Gastroesophageal sphincter (tissue), 4 donors: ENCODE data around the gene HOXA5. TPM values are rescaled to one million over a fixed set of nuclear protein-coding genes. Genes with fewer than 3 reads are reported as not detected.
A peak's percentile ranks its signal among the peaks of the same experiment; 100 is the strongest.

Source experiments
- ATAC-seq: fragments of 150-250 bp; one replicate; pipeline ENCODE4 v1.9.1; 2016; ENCODE audit warnings: mild to moderate bottlenecking, moderate library complexity
- H3K27ac ChIP-seq, 4 donors: fragments of 200-600 bp; sonication (generic) in 3 of 4; 1 replicate in 3 of 4; 2 replicates in 1 of 4; pipeline ENCODE4 v1.5.1; 2016 to 2019
- H3K27me3 ChIP-seq: fragments of 200-600 bp; sonication (generic); one replicate; pipeline ENCODE4 v1.5.1; 2019
- H3K36me3 ChIP-seq, 2 donors: fragments of 200-600 bp; sonication (generic); one replicate each; pipeline ENCODE4 v1.5.1; 2019; ENCODE audit warnings: control low read depth in 1 of 2
- H3K4me1 ChIP-seq, 3 donors: fragments of 200-600 bp; sonication (generic); 1 replicate in 2 of 3; 2 replicates in 1 of 3; pipeline ENCODE4 v1.5.1; 2016 to 2019; ENCODE audit warnings: control low read depth in 2 of 3
- H3K4me3 ChIP-seq, 2 donors: fragments of 200-600 bp; sonication (generic); one replicate each; pipeline ENCODE4 v1.5.1; 2019; ENCODE audit warnings: mild to moderate bottlenecking in 1 of 2, moderate library complexity in 1 of 2
- H3K9me3 ChIP-seq, 3 donors: fragments of 200-600 bp; sonication (generic); one replicate each; pipeline ENCODE4 v1.5.1; 2017 to 2019; ENCODE audit warnings: control low read depth in 2 of 3
- CTCF ChIP-seq, 4 experiments: fragments of 200-600 bp in 2 of 4; fragments of 450-650 bp in 2 of 4; sonication (generic) in 1 of 4; IDR thresholded peaks; one replicate each; pipeline ENCODE4 v1.5.1; 2017 to 2019; ENCODE audit warnings: antibody characterized with exemption in 4 of 4, mild to moderate bottlenecking in 2 of 4, moderate library complexity in 2 of 4
- EP300 ChIP-seq: sonication (generic); formaldehyde crosslinking; IDR thresholded peaks from one replicate; pipeline ENCODE4 v1.6.1; 2017; ENCODE audit warnings: antibody characterized with exemption, mild to moderate bottlenecking
- POLR2A ChIP-seq, 2 donors: fragments of 450-650 bp; IDR thresholded peaks; one replicate each; pipeline ENCODE4 v1.6.1; 2017; ENCODE audit warnings: antibody characterized with exemption in 2 of 2, mild to moderate bottlenecking in 2 of 2, moderate library complexity in 1 of 2
- POLR2AphosphoS5 ChIP-seq: sonication (generic); formaldehyde crosslinking; IDR thresholded peaks from one replicate; pipeline ENCODE4 v1.6.1; 2017; ENCODE audit warnings: antibody characterized with exemption
- WGBS, 2 donors: methylation state at CpG; one replicate each; pipeline ENCODE4 v1.1.5; 2018; ENCODE audit warnings: low coverage in 1 of 2; 5-methylcytosine and 5-hydroxymethylcytosine counted together
- total RNA-seq, 4 donors: library from RNA; depleted of rRNA; stranded (reverse); fragments of >200 nt; gene quantifications; one replicate each; pipeline ENCODE4 v1.1.0, GENCODE V29; 2016

Gene HOXA5
- total RNA-seq, 4 donors from 2014 or later, result 11.0 to 34.6 (median 29.3) TPM

GRCh38 chr7:27125986-27126394 lies 17.5 kb downstream of the HOXA5 start:
- Histone ChIP-seq H3K36me3 (no peaks in the 10 kb centered on the region), H3K4me3 (no peak overlapping the region), H3K27ac (peak overlapping the region; percentile 90 to 99 (median 98)), H3K4me1 (peaks cover 5 to 77% (median 26%) of the 10 kb centered on the region in 3 donors), H3K9me3 (no peaks in the 10 kb centered on the region), H3K27me3 (no peaks in the 10 kb centered on the region)
- TF ChIP-seq CTCF (IDR thresholded peaks at IDR 0.05), result no peak
- no peak for TF ChIP-seq POLR2A (IDR thresholded peaks at IDR 0.05)
- TF ChIP-seq POLR2AphosphoS5, result no peak
- no peak for TF ChIP-seq EP300
- 4 to 19% methylated on average over 5 of the region's 5 CpGs for WGBS, 2 donors
- ATAC-seq, result no peak

GRCh38 chr7:27124902-27125689 lies 18.4 kb downstream of the HOXA5 start:
- H3K36me3 ChIP-seq, result no peaks in the 10 kb centered on the region
- H3K27ac ChIP-seq, result peak overlapping the region; percentile 90 to 99 (median 98)
- 43 to 45% methylated on average over 4 to 6 of the region's 8 CpGs for WGBS, 2 donors
- TF ChIP-seq POLR2A (IDR thresholded peaks at IDR 0.05) (no peak), EP300 (no peak), CTCF (IDR thresholded peaks at IDR 0.05) (no peak), POLR2AphosphoS5 (no peak)
- H3K9me3 ChIP-seq, result no peaks in the 10 kb centered on the region
- H3K27me3 ChIP-seq, result no peaks in the 10 kb centered on the region
- no peak for ATAC-seq
- peak overlapping the region in 1 of 2 donors; percentile 54 for H3K4me3 ChIP-seq
- H3K4me1 ChIP-seq, result peaks cover 5 to 86% (median 28%) of the 10 kb centered on the region in 3 donors

GRCh38 chr7:27124096-27124901 lies 19.2 kb downstream of the HOXA5 start:
- H3K36me3 ChIP-seq, result no peaks in the 10 kb centered on the region
- H3K27ac ChIP-seq, result peak overlapping the region; percentile 90 to 99 (median 98)
- peak; percentile 41 for ATAC-seq
- no peaks in the 10 kb centered on the region for H3K9me3 ChIP-seq
- TF ChIP-seq POLR2A (IDR thresholded peaks at IDR 0.05), result peak in 1 of 2 donors; percentile 21
- TF ChIP-seq CTCF (IDR thresholded peaks at IDR 0.05), result no peak
- no peak for TF ChIP-seq EP300
- TF ChIP-seq POLR2AphosphoS5, result peak; percentile 72
- 10 to 24% methylated on average over 6 to 13 of the region's 43 CpGs for WGBS, 2 donors
- peaks cover 5 to 89% (median 35%) of the 10 kb centered on the region in 3 donors for H3K4me1 ChIP-seq
- H3K4me3 ChIP-seq, result peak overlapping the region; percentile 50 to 54
- no peaks in the 10 kb centered on the region for H3K27me3 ChIP-seq

- no peak for TF ChIP-seq POLR2AphosphoS5
- no peak for TF ChIP-seq POLR2A (IDR thresholded peaks at IDR 0.05)
- TF ChIP-seq CTCF (IDR thresholded peaks at IDR 0.05), result no peak
- no peak for TF ChIP-seq EP300
- 14 to 20% methylated on average over 8 to 9 of the region's 26 CpGs for WGBS, 2 donors
- H3K4me3 ChIP-seq, result peak overlapping the region; percentile 50 to 54
- H3K9me3 ChIP-seq, result no peaks in the 10 kb centered on the region
- H3K36me3 ChIP-seq, result no peaks in the 10 kb centered on the region
- peaks cover 4 to 89% (median 34%) of the 10 kb centered on the region in 3 donors for H3K4me1 ChIP-seq
- peak overlapping the region; percentile 90 to 99 (median 98) for H3K27ac ChIP-seq
- no peaks in the 10 kb centered on the region for H3K27me3 ChIP-seq
- no peak for ATAC-seq
These were observed 19.9 kb downstream of the HOXA5 start for GRCh38 chr7:27123477-27124053.
